Left cardiac atrium (tissue), 4 donors: Measurements from ENCODE around the gene C17orf50. TPM values are rescaled to one million over a fixed set of nuclear protein-coding genes. Genes with fewer than 3 reads are reported as not detected.

Source experiments
- ATAC-seq, 2 donors: fragments of 200-7000 bp; cut with Tn5 transposase; one replicate each; pipeline ENCODE4 v1.9.1; 2020; ENCODE audit warnings: mild to moderate bottlenecking in 2 of 2, moderate library complexity in 2 of 2
- DNase-seq: peaks from one replicate; pipeline ENCODE4 v3.0.0-alpha.2; 2020
- intact Hi-C, 2 donors: fragments of 100-400 bp; cut with DNase I; formaldehyde crosslinking; loops; one replicate each; pipeline versions ENCODE4 v1.14.1 to v1.15.1; 2022 to 2023
- total RNA-seq, 2 donors: library from RNA; stranded (reverse); fragmentation: NEBNext Ultra II Directional; extraction: Animal tissue kit (Norgen Biotek cat#: 25700); gene quantifications; one replicate each; pipeline ENCODE4 v1.2.1, GENCODE V29; 2021
- donor health status: DM: no; HTN: yes; CAD: no.
- donor health status: DM: no; HTN: yes; CAD: no; lungs with severe emphysema.
- donor health status: DM: yes; HTN: yes; CAD: no.
- donor health status: Dilated cardiomyopathy.

The C17orf50 gene
- total RNA-seq, 2 donors from 2014 or later: not detected

DNA sequence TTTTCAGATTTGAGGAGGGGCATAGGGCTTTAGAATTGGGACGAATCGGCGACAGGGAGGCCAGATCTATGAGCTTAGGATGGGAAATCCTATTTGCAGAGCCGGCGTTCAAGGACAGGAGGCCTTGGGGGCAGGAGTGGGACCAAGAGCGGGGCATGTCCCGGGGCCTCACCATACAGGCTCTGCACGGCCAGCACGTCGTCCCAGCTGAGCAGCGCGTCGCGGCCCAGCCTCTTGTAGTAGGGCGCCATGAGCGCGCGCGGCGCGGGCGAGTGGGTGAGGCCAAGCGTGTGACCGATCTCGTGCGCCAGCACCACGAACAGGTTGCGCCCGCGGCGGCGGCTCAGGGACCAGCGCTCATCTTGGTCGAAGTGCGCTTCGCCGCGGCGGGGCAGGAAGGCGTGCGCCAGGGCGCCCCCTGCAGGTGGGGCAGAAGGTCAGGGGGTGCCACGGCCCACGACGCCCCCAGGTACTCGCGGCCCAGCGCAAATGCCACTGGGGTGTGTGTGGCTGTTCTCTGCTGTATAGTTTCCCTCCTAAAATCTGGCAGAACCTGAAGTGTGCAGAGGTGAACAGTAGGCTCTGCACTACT lies 9.3 kb downstream of the C17orf50 start:
- DNase-seq (no peak), ATAC-seq (no peak)
- intact Hi-C loops: no loop called here

DNA sequence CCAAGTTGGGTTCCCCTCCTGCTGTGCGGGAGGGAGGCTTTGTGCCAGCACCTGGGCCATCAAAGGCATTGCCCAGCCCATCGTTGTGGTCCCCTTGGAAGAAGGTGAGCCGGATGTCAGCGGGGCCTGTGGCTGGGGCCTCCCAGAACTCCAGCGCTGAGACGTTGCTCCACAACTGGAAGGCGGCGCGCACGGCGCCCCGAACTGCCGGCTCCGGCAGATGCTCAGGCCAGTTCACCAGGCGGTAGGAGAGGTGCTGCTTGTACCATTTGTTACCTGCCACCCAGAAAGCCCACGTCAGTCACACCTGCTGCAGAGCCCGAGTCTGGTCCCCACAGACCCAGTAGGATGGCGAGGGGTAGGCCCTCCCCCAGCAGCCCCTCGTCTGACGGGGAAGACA lies 12.4 kb downstream of the C17orf50 start:
- DNase-seq (no peak), ATAC-seq (no peak)
- intact Hi-C loops: no loop called here

DNA sequence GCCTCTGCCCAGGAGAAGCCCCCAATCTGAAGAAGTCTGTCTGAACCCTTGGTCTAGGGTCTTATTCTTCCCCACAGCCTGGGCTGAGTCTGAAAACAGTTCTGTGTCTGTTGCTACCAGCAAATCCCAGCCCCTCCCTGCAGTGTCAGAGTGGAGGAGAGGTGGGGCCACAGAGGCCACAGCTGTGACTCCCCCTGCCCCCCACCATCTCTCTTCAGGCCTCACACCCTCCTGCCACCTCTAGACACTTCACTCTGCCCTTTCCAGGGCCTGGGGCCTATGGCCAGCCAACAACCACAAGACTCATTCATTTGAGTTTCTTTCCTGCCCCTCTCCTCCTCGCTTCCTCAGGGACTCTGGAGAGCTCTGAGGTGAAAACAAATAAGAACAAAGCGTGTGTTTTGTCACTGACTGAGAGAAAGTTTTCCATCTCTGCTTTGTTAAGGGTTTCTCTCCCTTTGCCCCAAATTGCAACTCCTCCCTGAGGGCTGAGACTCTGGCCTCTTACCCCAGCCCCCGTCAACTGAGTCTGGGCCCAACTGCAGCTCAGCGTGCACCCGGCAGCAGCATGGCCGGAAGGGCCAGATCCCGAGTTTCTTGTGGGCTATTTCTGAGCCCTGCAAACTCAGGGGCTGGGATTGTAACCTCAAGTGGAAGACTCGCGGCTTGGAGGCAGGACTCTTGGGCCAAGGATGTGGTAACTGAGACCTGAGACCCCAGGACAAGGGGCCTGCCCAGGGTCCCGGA lies 13.2 kb downstream of the C17orf50 start:
- intact Hi-C loops: no loop called here
- ATAC-seq: peak; percentile 30 to 55
- DNase-seq: no peak

DNA sequence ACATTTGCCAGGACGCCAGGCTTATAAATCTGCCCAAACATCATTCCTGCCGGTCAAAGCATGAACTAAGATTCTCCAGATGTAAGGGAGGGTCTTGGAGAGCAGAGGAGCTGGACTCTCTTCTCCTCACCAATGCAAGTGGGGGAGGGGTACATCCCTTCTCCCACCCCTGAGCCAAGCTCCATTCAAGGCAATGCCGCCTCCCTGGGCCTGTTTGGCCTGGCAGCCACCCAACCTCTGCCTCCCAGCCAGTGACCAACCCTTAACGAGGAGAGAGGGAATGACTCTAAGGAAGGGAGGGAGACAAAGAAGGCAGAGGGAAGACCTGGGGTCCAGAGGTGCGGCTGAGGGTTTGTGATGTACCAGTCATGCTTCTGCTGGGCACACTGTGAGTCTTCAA lies 13.8 kb downstream of the C17orf50 start:
- DNase-seq (peak; percentile 67), ATAC-seq (peak; percentile 80 to 84)
- intact Hi-C loops: no loop called here

DNA sequence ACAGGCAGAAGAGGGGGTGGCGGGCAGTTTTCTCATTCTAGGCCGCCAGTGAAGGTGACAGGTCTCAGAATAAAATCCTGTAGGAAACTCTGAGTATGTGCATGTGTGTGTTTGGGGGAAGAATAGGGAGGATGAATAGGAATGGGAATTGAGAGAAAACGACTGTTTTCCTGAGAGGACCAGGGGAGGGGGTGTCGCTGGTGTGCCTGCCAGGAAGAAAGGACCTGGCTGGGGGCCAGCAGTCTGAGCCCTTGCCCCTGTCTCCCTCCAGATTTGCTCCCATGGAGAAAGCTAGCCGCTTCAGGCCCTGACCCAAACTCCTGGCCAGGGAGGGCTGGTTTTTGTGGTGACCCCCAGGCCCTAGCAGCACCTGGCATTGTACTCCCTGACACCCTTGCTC lies 14.4 kb downstream of the C17orf50 start:
- intact Hi-C loops: no loop called here

DNA sequence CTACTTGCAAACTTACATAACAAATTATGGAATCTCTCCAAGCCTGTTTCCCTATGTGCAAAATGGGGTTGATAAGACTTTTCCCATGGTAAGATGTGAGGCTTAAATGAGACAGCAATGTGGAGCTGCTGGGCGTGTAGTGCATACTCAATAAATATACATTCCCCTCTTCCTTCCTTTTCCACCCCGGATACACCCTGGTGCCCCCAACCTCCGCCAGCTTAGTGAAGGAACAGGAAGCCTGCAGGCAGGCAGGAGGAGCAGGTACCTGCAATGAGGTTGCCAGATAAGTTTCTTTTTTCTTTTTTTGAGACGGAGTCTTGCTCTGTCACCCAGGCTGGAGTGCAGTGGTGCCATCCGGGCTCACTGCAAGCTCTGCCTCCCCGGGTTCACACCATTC lies 14.9 kb downstream of the C17orf50 start:
- DNase-seq (no peak), ATAC-seq (no peak)
- intact Hi-C loops: no loop called here

More for the DNA sequence above, 14.4 kb downstream of the C17orf50 start:
- DNase-seq: no peak
- ATAC-seq: no peak

DNA sequence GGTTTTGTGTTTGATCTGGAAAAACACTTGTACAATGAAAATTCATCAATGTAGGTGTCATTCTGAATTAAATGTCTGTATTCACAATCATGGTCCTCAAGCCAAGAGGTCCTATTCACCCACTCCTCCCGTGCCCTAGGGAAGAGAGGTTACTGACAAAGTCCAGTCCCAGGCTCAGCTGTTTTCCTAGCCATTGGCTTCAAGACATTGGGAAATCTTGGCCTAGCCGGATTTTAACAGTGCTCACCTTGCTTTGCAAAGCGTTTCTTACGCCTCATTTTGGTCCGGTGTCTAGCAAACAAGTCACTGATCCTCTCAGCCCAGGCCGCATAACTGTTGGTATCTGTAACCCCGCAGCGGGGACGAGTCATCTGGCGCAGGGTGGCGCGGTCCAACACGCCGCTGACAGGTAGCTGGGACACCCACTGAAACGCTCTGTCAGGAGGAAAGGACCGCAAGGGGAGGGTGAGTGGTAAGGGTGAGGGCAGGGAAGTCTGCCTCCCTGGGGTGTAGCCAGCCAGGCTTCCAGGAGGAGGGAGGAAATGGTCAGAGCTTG lies 18.0 kb downstream of the C17orf50 start:
- ATAC-seq (no peak), DNase-seq (no peak)
- intact Hi-C loops: no loop called here

DNA sequence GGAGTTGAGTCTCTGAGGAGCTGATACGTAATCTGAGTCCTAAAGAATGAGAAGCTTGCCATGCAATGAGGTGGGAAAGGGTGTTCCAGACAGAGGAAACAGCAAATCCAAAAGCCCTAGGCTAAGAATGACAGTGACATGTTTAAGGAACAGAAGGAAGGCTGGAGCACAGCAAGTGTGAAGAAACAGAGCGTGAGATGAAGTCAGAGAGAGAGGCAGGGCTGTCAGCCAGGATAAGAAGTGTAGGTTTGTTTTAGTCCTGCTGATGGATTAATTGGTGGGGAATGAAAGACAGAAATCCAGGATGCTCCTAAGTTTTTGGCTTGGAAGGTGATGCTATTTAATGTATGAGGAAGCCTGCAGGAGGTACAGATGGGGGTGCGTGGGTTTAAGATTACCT lies 20.3 kb downstream of the C17orf50 start:
- intact Hi-C loops: no loop called here
- DNase-seq (no peak), ATAC-seq (no peak)

DNA sequence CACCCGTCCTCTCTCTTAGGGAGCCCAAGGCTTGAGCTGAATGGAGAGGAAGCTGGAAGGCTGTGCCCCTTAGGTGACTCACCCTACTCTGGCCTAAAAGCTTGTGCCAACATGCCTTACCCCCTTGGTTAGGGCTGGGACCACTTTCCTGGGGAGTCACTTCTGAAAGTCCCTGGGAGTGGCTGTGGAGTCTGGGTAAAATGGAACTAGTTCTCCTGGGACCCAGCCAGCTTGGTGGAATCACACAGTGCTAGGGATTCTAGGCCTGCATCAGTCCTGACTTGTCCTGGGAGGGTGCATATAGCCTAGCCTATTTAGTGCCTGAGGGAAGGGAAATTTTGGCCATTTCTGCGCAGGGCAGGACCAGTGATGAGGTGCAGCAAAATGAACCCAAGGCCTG lies 24.2 kb downstream of the C17orf50 start:
- intact Hi-C loops: no loop called here
- no peak for DNase-seq
- ATAC-seq: no peak

DNA sequence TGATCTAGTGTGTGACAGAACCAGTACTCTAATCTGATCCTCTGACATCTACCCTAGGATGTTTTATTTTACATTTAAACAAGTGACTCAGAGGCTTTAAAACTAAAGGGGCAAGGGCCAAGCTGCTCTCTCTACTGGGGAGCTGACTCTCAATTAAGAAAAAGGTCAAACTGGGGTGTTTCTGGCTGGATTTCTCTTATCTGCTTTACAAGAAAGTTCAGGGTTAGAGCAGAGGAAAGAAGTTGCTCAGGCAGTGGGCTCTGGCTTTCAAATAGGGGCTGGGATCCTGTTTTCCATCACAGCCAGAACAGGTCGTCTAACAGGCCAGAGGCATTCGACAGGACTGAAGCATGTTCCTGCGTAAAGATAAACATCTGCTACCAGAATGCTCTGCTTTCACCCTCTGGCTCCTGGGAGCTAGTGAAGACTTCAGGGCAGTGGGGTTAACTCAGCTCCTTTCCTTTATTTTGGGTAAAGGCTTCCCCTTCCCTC lies 26.3 kb downstream of the C17orf50 start:
- intact Hi-C loops: no loop called here
- ATAC-seq (no peak), DNase-seq (no peak)

DNA sequence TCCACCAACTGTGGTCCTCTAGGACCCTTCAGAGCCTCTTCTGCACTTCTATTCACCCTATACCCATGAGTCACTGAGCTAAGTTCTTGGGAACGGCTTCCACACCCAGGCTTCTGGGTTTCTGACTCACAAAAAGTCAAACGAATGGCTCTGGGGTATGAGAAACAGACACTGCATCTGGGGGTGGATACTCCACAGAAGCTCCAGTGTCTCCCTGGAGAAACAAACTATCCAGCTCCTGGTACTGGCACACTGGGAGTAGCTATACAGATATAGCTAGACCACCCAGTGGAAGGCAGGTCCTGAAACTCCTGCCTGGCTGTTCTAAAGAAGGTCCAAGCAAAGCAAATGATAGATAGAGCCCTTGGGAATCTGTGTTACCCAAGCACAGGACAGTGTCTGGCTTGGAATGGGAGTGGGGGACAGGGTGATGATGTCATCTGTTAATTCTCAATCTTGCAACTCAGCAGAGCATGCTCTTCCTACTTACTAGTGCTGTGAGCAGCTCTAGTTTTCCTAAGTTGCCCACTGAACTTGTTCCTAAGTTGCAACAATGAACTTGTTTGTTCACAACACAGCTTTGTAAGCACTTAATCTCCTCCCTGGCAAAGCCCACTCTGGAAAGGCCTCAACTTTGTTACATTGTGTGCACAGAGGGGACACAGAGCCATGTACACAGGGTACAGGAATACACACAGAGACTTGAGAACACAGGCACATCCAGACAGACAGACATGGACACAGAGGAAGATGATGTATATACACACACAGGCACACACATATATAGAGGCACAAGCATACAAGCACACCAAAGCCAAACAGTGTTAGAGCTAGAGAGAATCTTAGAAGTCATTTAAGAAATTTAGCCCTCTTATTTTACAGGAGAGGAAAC lies 28.0 kb downstream of the C17orf50 start:
- no peak for DNase-seq
- intact Hi-C loops: no loop called here
- peak; percentile 84 to 87 for ATAC-seq

DNA sequence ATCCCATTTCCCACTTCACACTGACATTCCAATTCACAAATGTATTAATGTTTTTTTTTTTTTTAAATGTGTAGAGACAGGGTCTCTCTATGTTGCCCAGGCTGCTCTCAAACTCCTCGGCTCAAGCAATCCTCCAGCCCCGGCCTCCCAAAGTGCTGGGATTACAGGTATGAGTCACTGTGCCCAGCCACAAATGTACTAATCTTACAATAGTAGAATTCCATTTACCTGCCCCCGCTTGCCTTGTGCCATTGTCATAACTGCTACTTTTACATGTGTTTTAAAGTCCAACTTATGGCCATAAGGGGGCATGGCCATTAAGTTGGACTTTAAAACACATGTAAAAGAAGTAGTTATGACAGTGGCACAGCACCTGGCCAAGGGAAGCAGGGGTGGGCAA lies 30.2 kb downstream of the C17orf50 start:
- ATAC-seq: no peak
- no peak for DNase-seq
- intact Hi-C loops: no loop called here

DNA sequence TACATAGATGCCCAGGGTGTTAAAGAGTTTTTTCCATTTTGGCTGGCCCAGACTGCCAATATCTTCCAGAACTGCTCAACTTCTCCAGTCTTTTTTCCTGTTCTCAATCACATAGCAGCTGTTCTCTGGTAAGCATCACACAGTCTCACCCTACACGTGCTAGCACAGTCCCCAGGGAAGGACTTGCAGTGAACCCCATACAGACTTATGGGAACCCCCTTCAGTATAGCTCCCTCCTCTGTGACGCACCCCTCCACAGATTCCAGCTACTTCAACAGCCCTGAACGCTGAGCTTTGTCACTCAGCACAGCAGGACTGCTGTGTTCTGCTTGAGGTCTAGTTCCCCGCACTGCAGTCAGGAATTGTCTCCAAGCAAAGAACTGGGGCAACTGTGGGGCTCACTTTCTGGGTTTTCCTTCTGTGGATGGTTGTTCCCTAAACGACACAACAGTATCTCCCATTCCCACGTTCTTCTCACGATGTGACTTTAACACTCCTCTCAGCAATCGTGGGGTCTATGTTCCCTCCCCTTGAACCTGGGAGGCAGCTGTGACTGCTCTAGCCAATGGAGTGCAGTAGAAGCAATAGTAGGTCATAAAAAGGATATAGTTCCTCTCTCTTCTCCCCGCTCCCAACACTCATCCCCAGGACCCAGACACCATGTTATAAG lies 31.1 kb downstream of the C17orf50 start:
- ATAC-seq: no peak
- DNase-seq: no peak
- intact Hi-C loops: no loop called here

DNA sequence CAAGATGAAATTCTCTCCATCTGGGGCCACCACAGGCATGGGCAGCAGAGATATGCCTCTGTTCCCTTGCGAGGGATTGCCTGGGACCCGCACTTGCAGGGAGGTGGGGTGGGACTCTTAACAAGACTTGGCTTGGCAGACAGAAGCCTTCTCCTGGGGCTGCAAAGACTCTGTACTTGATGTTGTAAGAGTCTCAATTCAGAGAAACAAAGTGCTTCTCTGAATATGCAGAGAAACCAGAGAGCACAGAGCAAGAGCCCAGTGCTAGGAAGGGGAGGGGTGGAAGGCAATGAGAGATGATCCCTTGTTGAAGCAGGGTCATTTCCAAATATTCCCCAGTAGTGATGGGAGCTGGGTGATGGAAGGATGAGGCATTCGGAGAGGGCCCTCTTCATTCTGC lies 32.6 kb downstream of the C17orf50 start:
- ATAC-seq: peak in 1 of 2 donors; percentile 22
- intact Hi-C loops: no loop called here
- no peak for DNase-seq

DNA sequence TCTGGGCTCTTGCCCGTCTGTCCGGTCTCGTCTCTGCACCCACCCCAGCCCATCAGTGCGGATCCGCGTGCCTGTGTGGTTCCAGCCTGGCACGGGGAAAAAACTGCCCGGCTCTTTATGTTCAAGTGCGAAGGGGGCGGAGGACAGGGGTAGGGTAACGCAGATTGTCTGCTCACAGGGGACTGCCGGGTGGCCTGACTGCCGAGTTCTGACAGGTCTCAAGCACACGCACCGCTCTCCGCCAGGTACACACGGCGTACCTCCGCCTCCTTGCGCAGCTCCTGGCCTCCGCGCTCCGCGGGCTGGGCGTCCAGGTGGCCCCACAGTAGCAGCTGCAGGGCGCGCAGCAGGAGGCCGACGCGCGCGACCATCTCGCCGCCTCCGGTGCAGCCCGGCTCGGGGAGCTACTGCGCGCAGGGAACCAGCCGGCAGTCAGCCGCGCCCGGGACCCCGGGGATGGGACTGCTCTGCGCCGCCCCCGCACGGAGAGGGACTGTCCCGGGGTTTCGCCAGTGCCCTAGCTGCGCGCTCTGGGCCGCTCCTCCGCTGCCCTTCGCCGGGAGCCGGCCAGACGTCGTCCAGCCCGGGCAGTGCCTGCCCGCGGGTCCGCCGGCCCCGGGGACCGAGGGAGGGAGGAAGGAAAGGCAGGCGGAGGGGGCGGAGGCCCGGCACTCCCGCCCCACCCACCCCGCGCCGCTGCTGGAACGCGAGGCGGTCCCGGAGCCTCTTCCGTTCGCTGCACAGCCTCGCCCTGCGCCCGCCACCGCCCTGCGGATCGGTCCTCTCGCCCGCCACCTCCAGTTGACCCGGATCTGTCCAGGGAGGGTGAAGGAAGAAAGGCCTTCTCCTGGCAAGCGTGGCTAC lies 34.6 kb downstream of the C17orf50 start, which contains the start of gene MMP28:
MMP28 (minus strand) TSS at position 635 of the 864 bp plus-strand sequence; CDS start at position 371, 264 bp downstream.
- peak; percentile 65 to 80 for ATAC-seq
- intact Hi-C loops: no loop called here

DNA sequence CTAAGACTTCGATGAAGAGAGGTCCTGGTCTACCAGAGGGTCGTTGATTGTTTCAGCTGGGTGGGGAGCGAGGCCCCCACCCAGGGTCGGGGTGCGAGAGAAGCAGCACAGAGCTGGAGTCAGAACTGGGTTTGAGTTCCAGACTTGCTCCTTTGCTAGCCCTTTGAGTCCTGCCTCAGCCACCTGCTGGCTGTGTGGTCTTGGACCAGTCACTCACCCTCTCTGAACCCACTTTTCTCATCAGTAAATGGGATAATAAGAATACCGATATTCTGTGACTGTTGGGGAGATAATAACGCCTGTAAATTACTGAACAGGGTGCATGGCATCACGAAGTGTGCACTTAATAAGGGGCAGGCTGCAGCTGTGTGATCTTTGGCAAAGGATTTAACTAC lies 35.2 kb downstream of the C17orf50 start:
- no peak for ATAC-seq
- intact Hi-C loops: no loop called here
- no peak for DNase-seq

More for the DNA sequence above, 34.6 kb downstream of the C17orf50 start, which contains the start of gene MMP28:
- DNase-seq: peak; percentile 73

DNA sequence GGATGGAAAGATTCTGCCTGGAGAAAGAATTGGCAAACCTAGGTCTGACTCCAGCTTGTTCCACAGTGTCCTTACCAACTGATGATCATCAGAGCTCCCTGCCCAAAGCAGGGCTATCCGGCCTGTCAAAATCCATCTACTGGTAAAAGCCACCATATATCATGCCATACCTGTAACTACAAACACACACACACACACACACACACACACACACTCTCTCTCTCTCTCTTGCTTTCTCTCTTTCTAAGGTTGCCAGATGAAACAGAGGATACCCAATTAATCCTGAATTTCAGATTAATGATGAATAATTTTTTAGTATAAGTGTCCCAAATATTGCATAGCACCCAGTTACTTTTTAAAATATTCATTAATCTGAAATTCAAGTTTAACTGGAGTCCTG lies 36.3 kb downstream of the C17orf50 start:
- intact Hi-C loops: no loop called here
- DNase-seq: no peak
- ATAC-seq: no peak

DNA sequence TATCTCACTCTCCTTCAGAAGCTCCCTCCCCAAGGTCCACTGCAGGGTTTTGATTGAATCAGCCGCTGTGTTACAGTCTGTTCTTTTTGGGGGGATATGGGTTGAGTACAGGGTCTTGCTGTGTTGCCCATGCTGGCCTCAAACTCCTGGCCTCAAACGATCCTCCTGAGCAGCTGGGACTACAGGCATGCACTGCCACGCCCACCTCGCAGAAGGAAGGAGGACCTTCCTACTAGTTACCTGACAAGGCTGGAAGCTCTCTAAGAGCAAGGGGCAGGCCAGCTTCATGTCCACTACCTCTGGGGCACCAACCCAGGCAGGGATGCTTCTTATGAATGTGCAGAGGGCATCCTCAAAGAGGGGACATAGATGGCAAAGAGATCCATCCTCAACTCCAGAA lies 36.7 kb downstream of the C17orf50 start:
- intact Hi-C loops: no loop called here
- DNase-seq (no peak), ATAC-seq (no peak)
